Endothelial cell of umbilical vein (primary cell): ENCODE measurements around the gene CYB5R2. TPM values are rescaled to one million over a fixed set of nuclear protein-coding genes. Genes with fewer than 3 reads are reported as not detected.

Experiments used
- BruUV-seq: library from RNA; stranded (reverse); fragments of 400-500 nt; replicated peaks from 2 replicates; lab custom pipeline; 2021; lab: Mats Ljungman, UMichigan
- CTCF ChIA-PET: fragments of 300-600, 350-600 bp; sonication (Branson Sonifier 250); formaldehyde crosslinking; loops from one replicate; lab custom pipeline; 2021; ENCODE audit warnings: antibody characterized with exemption, inconsistent platforms; lab: Charles Lee
- POLR2A ChIA-PET: fragments of 300-600, 350-600 bp; sonication (Branson Sonifier 250); formaldehyde crosslinking; loops from one replicate; lab custom pipeline; 2021; ENCODE audit warnings: antibody characterized with exemption, inconsistent platforms; lab: Charles Lee
- DNase-seq: peaks from one replicate; pipeline ENCODE4 v3.0.0-alpha.2; 2011; ENCODE audit warnings: low read depth, low spot score
- FAIRE-seq: peaks from 2 replicates; lab custom pipeline; 2011; peaks lifted over from hg19 to GRCh38; lab: Jason Lieb, UNC
- H2AFZ ChIP-seq: 2 replicates; pipeline ENCODE4 v1.6.0; 2012; ENCODE audit warnings: low read depth, low read length, control low read depth, inconsistent platforms
- H3K27ac ChIP-seq: 2 replicates; pipeline ENCODE4 v1.5.1; 2011; ENCODE audit warnings: low read depth, mild to moderate bottlenecking, control low read depth, low read length, moderate library complexity; ENCODE audit not compliant: insufficient read depth
- H3K27me3 ChIP-seq, 2 experiments: 2 replicates each; pipeline versions ENCODE4 v1.6.0 to v1.6.1; 2011; ENCODE audit warnings: low read length in 2 of 2, mixed read lengths in 1 of 2; ENCODE audit not compliant: control insufficient read depth in 2 of 2, insufficient read depth in 2 of 2
- H3K36me3 ChIP-seq, 2 experiments: 2 replicates in 1 of 2; 3 replicates in 1 of 2; pipeline ENCODE4 v1.5.1; 2011; ENCODE audit warnings: low read length in 2 of 2, mild to moderate bottlenecking in 1 of 2, moderate library complexity in 1 of 2; ENCODE audit not compliant: control insufficient read depth in 2 of 2, insufficient read depth in 2 of 2; ENCODE audit errors: extremely low read depth in 1 of 2
- H3K4me1 ChIP-seq: 3 replicates; pipeline ENCODE4 v1.5.1; 2011; ENCODE audit warnings: mild to moderate bottlenecking, low read length; ENCODE audit not compliant: control insufficient read depth, insufficient read depth; ENCODE audit errors: extremely low read depth
- H3K4me2 ChIP-seq: 2 replicates; pipeline ENCODE4 v1.6.1; 2011; ENCODE audit warnings: low read length, control low read depth, mixed read lengths; ENCODE audit not compliant: insufficient read depth
- H3K4me3 ChIP-seq, 3 experiments: fragments of 200-600 bp in 1 of 3; sonication (generic), shearing (Covaris generic) in 1 of 3; replicated peaks in 1 of 3; 2 replicates each; pipeline ENCODE4 v1.5.1; 2011 to 2016; ENCODE audit warnings: control low read depth in 3 of 3, low read length in 3 of 3, mild to moderate bottlenecking in 2 of 3, inconsistent platforms in 1 of 3, low read depth in 1 of 3, moderate library complexity in 1 of 3; ENCODE audit not compliant: insufficient read depth in 1 of 3
- H3K79me2 ChIP-seq: 2 replicates; pipeline ENCODE4 v1.6.0; 2012; ENCODE audit warnings: low read length, inconsistent platforms; ENCODE audit not compliant: control insufficient read depth, insufficient read depth
- H3K9ac ChIP-seq: replicated peaks from 2 replicates; pipeline ENCODE3; 2011; ENCODE audit warnings: low read length, control low read depth; ENCODE audit not compliant: insufficient read depth; ENCODE audit errors: extremely low read depth
- H3K9me1 ChIP-seq: replicated peaks from 3 replicates; pipeline ENCODE4 v1.6.0; 2011; ENCODE audit warnings: mild to moderate bottlenecking, low read length; ENCODE audit not compliant: control insufficient read depth, insufficient read depth; ENCODE audit errors: extremely low read depth
- H3K9me3 ChIP-seq: replicated peaks from 2 replicates; pipeline ENCODE4 v1.5.1; 2012; ENCODE audit warnings: low read length, inconsistent platforms; ENCODE audit not compliant: control insufficient read depth, insufficient read depth
- H4K20me1 ChIP-seq: replicated peaks from 2 replicates; pipeline ENCODE3; 2011; ENCODE audit warnings: mild to moderate bottlenecking, low read length; ENCODE audit not compliant: control insufficient read depth, insufficient read depth; ENCODE audit errors: extremely low read depth
- JUN ChIP-seq: IDR thresholded peaks from 2 replicates; pipeline ENCODE4 v1.6.1; 2011; ENCODE audit warnings: borderline replicate concordance, low read depth; ENCODE audit not compliant: insufficient read length, insufficient read depth
- MYC ChIP-seq: IDR thresholded peaks from one replicate; pipeline ENCODE4 v1.6.1; 2011; ENCODE audit warnings: mild to moderate bottlenecking, low read depth, low read length
- POLR2A ChIP-seq: IDR thresholded peaks from 2 replicates; pipeline ENCODE4 v1.6.1; 2012; ENCODE audit warnings: low read depth, mild to moderate bottlenecking, control low read depth, low read length
- POLR2AphosphoS5 ChIP-seq: IDR thresholded peaks from 2 replicates; pipeline ENCODE4 v1.6.1; 2012; ENCODE audit warnings: low read depth, mild to moderate bottlenecking, control low read depth, low read length, moderate library complexity; ENCODE audit not compliant: insufficient read depth
- dilution Hi-C: fragments of 300-500 bp; cut with MboI; formaldehyde crosslinking; loops from one replicate; pipeline ENCODE4 v1.15.0; 2019; ENCODE audit warnings: low sequenced_read_pairs; ENCODE audit not compliant: extremely low pct_ligation_motif_present
- intact Hi-C: fragments of 100-400 bp; cut with micrococcal nuclease; formaldehyde crosslinking; loops from one replicate; pipeline ENCODE4 v1.10.0; 2022
- polyA plus RNA-seq, 4 experiments: library from polyadenylated mRNA; depleted of rRNA in 3 of 4; stranded (reverse) in 3 of 4; unstranded in 1 of 4; fragments of >200 nt; gene quantifications; 2 replicates each; pipeline versions ENCODE4 v1.2.1 to v1.2.3, GENCODE V29; 2011 to 2012; ENCODE audit warnings: missing spikeins in 1 of 4
- total RNA-seq: library from RNA; stranded (reverse); gene quantifications from 2 replicates; pipeline ENCODE4 v1.2.3, GENCODE V29; 2021
- TF ChIP-seq, protein P1 (sequence below): IDR thresholded peaks from 2 replicates; pipeline ENCODE4 v1.6.1; 2011; ENCODE audit not compliant: insufficient read depth, insufficient read length
- TF ChIP-seq, protein P2 (sequence below), 2 donors: IDR thresholded peaks; 1 replicate in 1 of 2; 2 replicates in 1 of 2; pipeline ENCODE4 v1.5.1; 2011; ENCODE audit warnings: low read length in 2 of 2, mild to moderate bottlenecking in 2 of 2, moderate library complexity in 2 of 2, control low read depth in 1 of 2, inconsistent platforms in 1 of 2, low read depth in 1 of 2; ENCODE audit not compliant: insufficient read depth in 1 of 2; ENCODE audit errors: extremely low read depth in 1 of 2

Gene CYB5R2
- total and polyA plus RNA-seq, 2 donors (not counting 3 experiments of a cell fraction or from before 2014, with no cell fraction given) = 4.8 to 5.0 TPM

DNA sequence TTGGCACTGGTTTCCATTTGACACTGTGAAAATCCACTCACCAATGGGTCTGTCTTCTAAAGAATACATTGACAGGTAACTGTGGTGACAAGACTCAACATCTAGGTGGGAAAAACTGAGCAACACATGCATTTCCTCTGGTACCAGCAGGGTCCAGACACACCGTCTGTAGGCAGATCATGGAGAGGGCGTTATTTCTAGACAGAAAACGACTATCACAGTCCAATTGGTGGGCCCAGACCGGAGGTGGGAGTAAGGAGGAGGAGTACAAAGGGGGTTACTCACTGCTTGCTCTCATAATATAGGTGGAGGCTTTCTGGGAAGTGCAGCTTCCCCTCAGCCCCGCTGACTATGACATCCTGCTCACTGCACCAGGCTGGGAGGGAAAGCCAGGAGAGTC lies 23.1 kb upstream of the CYB5R2 start:
- Histone ChIP-seq H3K4me1 (no peaks in the 10 kb centered on the region), H4K20me1 (no peaks in the 10 kb centered on the region), H3K79me2 (no peaks in the 10 kb centered on the region), H3K4me2 (no peak overlapping the region), H3K9me3 (no peaks in the 10 kb centered on the region), H3K27ac (no peak overlapping the region), H3K27me3 (peaks cover 28 to 30% of the 10 kb centered on the region in 2 experiments), H3K36me3 (no peaks in the 10 kb centered on the region), H3K9me1 (no peaks in the 10 kb centered on the region), H3K9ac (no peak overlapping the region), H2AFZ (no peak overlapping the region), H3K4me3 (no peak overlapping the region)
- POLR2A ChIA-PET = no interaction called here
- dilution Hi-C loops = no loop called here
- TF ChIP-seq POLR2A (no peak), POLR2AphosphoS5 (no peak), JUN (no peak), MYC (no peak)
- TF ChIP-seq, protein P1, sequence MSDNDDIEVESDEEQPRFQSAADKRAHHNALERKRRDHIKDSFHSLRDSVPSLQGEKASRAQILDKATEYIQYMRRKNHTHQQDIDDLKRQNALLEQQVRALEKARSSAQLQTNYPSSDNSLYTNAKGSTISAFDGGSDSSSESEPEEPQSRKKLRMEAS = no peak
- TF ChIP-seq, protein P2, sequence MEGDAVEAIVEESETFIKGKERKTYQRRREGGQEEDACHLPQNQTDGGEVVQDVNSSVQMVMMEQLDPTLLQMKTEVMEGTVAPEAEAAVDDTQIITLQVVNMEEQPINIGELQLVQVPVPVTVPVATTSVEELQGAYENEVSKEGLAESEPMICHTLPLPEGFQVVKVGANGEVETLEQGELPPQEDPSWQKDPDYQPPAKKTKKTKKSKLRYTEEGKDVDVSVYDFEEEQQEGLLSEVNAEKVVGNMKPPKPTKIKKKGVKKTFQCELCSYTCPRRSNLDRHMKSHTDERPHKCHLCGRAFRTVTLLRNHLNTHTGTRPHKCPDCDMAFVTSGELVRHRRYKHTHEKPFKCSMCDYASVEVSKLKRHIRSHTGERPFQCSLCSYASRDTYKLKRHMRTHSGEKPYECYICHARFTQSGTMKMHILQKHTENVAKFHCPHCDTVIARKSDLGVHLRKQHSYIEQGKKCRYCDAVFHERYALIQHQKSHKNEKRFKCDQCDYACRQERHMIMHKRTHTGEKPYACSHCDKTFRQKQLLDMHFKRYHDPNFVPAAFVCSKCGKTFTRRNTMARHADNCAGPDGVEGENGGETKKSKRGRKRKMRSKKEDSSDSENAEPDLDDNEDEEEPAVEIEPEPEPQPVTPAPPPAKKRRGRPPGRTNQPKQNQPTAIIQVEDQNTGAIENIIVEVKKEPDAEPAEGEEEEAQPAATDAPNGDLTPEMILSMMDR (IDR thresholded peaks at IDR 0.05; ENCODE audit: extremely low read depth in 1 of 2, insufficient read depth in 1 of 2, low read depth in 1 of 2, low read length in 2 of 2) = no peak
- DNase-seq (no peak), FAIRE-seq (no peak)
- intact Hi-C loops = loop anchor here (10.0 kb wide), 2 partner anchors 252 to 398 kb away; no protein-coding TSS in a partner anchor
- CTCF ChIA-PET = interaction anchor here (1.0 to 2.3 kb wide), 2 partner anchors 24 to 597 kb away, joined by 3 to 5 read pairs; no protein-coding TSS in a partner anchor
- BruUV-seq = no TSS peak
